Heart right ventricle (tissue), 16 donors: ENCODE measurements around the gene AGBL1. TPM values are rescaled to one million over a fixed set of nuclear protein-coding genes. Genes with fewer than 3 reads are reported as not detected.

Experiments
- ATAC-seq, 8 donors: fragments of 200-7000 bp; cut with Tn5 transposase; one replicate each; pipeline ENCODE4 v1.9.1; 2020; ENCODE audit warnings: mild to moderate bottlenecking in 8 of 8, moderate library complexity in 8 of 8, moderate number of reproducible peaks in 1 of 8
- DNase-seq, 2 donors: peaks; one replicate each; pipeline ENCODE4 v3.0.0-alpha.2; 2020
- H3K27ac ChIP-seq, 10 donors: fragments of 200-600 bp; sonication (generic) in 2 of 10; one replicate each; pipeline versions ENCODE4 v1.5.0 to v1.8.0; 2020 to 2022; ENCODE audit warnings: mild to moderate bottlenecking in 3 of 10
- H3K27me3 ChIP-seq, 7 donors: fragments of 200-600 bp; one replicate each; pipeline ENCODE4 v1.8.0; 2021 to 2022; ENCODE audit warnings: mild to moderate bottlenecking in 2 of 7
- H3K36me3 ChIP-seq, 9 donors: fragments of 200-600 bp; sonication (generic) in 1 of 9; one replicate each; pipeline versions ENCODE4 v1.5.0 to v1.8.0; 2020 to 2022; ENCODE audit warnings: mild to moderate bottlenecking in 2 of 9
- H3K4me1 ChIP-seq, 9 donors: fragments of 200-600 bp; sonication (generic) in 1 of 9; one replicate each; pipeline versions ENCODE4 v1.5.0 to v1.8.0; 2020 to 2022; ENCODE audit warnings: mild to moderate bottlenecking in 4 of 9
- H3K4me3 ChIP-seq, 10 donors: fragments of 200-600 bp; sonication (generic) in 2 of 10; one replicate each; pipeline versions ENCODE4 v1.5.0 to v1.8.0; 2020 to 2022; ENCODE audit warnings: mild to moderate bottlenecking in 7 of 10, moderate library complexity in 2 of 10
- H3K9me3 ChIP-seq, 11 donors: fragments of 200-600 bp in 10 of 11; sonication (generic) in 2 of 11; one replicate each; pipeline versions ENCODE4 v1.5.0 to v1.8.0; 2013 to 2022; ENCODE audit warnings: mild to moderate bottlenecking in 2 of 11, control low read depth in 1 of 11, moderate library complexity in 1 of 11
- CTCF ChIP-seq, 9 donors: fragments of 200-600 bp; sonication (generic) in 2 of 9; IDR thresholded peaks; one replicate each; pipeline versions ENCODE4 v1.5.0 to v1.8.0; 2021 to 2022; ENCODE audit warnings: antibody characterized with exemption in 9 of 9, mild to moderate bottlenecking in 5 of 9, moderate library complexity in 1 of 9
- WGBS, 2 donors: extraction: QIAGEN DNeasy Blood & Tissue Kit; methylation state at CpG; one replicate each; pipeline ENCODE4 v1.1.7; 2013; ENCODE audit warnings: inconsistent platforms in 1 of 2; 5-methylcytosine and 5-hydroxymethylcytosine counted together
- intact Hi-C, 10 donors: fragments of 100-400 bp; cut with DNase I; formaldehyde crosslinking; loops; one replicate each; pipeline versions ENCODE4 v1.11.1 to v1.14.2; 2022
- polyA plus RNA-seq, 2 donors: library from polyadenylated mRNA; stranded (reverse); fragments of 200-250 nt; gene quantifications; one replicate each; pipeline ENCODE4 v1.2.3, GENCODE V29; 2013
- total RNA-seq, 10 donors: library from RNA; stranded (reverse); fragmentation: NEBNext Ultra II Directional in 3 of 10; extraction: Animal tissue kit (Norgen Biotek cat#: 25700) in 3 of 10; gene quantifications; one replicate each; pipeline versions ENCODE4 v1.2.1 to v1.2.4, GENCODE V29; 2021 to 2023
- donor health status: Arrhythmogenic right ventricular cardiomyopathy.
- donor health status: ischemic (EF 13 %, LVEDD 7.1; RV severe dilation, severe dysfunction).
- donor health status: healthy with polysubstance abuse.
- donor health status: DM: no; HTN: yes; CAD: no.
- donor health status: DM: no; HTN: no; CAD: no.
- donor health status: ischemic (EF 25% LVEDD 6.9; RV normal size, moderate dysfunction).
- donor health status: ischemic (EF 25% LVEDD 5.7; RV mildly dilated, moderate dysfunction).
- donor health status: healthy.
- donor health status: DM: yes; HTN: yes; CAD: no.
- donor health status: Ischemic cardiomyopathy.
- donor health status: ischemic (EF 35%, LVEDD 5.7; RV mildly dilated, moderate dysfunction).
- donor health status: nonischemic (EF 11% LVEDD 7.7; RV severe dilation, severe dysfunction).
- donor health status: DM: yes; HTN: yes; CAD: no.
- donor health status: PGD.
- donor health status: ischemic (EF 29% LVEDD 5.4; RV normal size, mild dysfunction).
- donor health status: nonischemic (EF 23%, LVEDD 6.1; RV moderate dilation, normal function).

AGBL1 gene
- total and polyA plus RNA-seq, 12 donors, result 0.02 to 0.13 (median 0.09) TPM; not detected in 7

GRCh38 chr15:86837294-86838061 is 757.8 kb downstream of the AGBL1 start:
- H3K9me3 ChIP-seq, result no peaks in the 10 kb centered on the region
- DNase-seq, result no peak
- 29 to 52% methylated on average over 4 of the region's 4 CpGs for WGBS, 2 donors
- H3K36me3 ChIP-seq, result no peaks in the 10 kb centered on the region
- H3K27me3 ChIP-seq, result no peaks in the 10 kb centered on the region
- intact Hi-C loops, result loop anchor here in 1 of 10 donors (10.0 kb wide), 1 partner anchor 57 kb away; no protein-coding TSS in a partner anchor
- peak in 5 of 8 donors; percentile 7 to 72 (median 57) for ATAC-seq
- H3K4me3 ChIP-seq, result no peak overlapping the region
- H3K27ac ChIP-seq, result peak overlapping the region in 2 of 10 donors; percentile 13 to 32
- no peak for TF ChIP-seq CTCF (IDR thresholded peaks at IDR 0.05)
- peaks cover 0 to 42% (median 18%) of the 10 kb centered on the region in 9 donors for H3K4me1 ChIP-seq

- Histone ChIP-seq H3K4me3 (no peak overlapping the region), H3K9me3 (no peaks in the 10 kb centered on the region), H3K27me3 (no peaks in the 10 kb centered on the region), H3K27ac (no peak overlapping the region), H3K36me3 (no peaks in the 10 kb centered on the region), H3K4me1 (peaks cover 0 to 34% (median 18%) of the 10 kb centered on the region in 9 donors)
- TF ChIP-seq CTCF (IDR thresholded peaks at IDR 0.05), result no peak
- no peak for ATAC-seq
- no peak for DNase-seq
- intact Hi-C loops, result loop anchor here in 1 of 10 donors (10.0 kb wide), 1 partner anchor 55 kb away; no protein-coding TSS in a partner anchor
- WGBS, 2 donors, result 78 to 86% methylated on average over 3 of the region's 3 CpGs
These were observed 759.8 kb downstream of the AGBL1 start for GRCh38 chr15:86839502-86839901.

- DNase-seq (no peak), ATAC-seq (no peak)
- H3K27me3 ChIP-seq, result no peaks in the 10 kb centered on the region
- H3K27ac ChIP-seq, result no peak overlapping the region
- intact Hi-C loops, result loop anchor here in 1 of 10 donors (10.0 kb wide), 1 partner anchor 634 kb away; no protein-coding TSS in a partner anchor
- H3K4me3 ChIP-seq, result no peak overlapping the region
- peaks cover 0 to 23% (median 12%) of the 10 kb centered on the region in 9 donors for H3K4me1 ChIP-seq
- no peaks in the 10 kb centered on the region for H3K36me3 ChIP-seq
- TF ChIP-seq CTCF (IDR thresholded peaks at IDR 0.05), result no peak
- H3K9me3 ChIP-seq, result peaks cover 0 to 12% (median 0%) of the 10 kb centered on the region in 11 donors
- 23 to 27% methylated on average over 2 of the region's 2 CpGs for WGBS, 2 donors
These were observed 761.3 kb downstream of the AGBL1 start for GRCh38 chr15:86840996-86841395.

GRCh38 chr15:86842199-86842598 is 762.5 kb downstream of the AGBL1 start:
- Histone ChIP-seq H3K27ac (no peak overlapping the region), H3K36me3 (no peaks in the 10 kb centered on the region), H3K4me3 (no peak overlapping the region), H3K4me1 (peaks cover 0 to 12% (median 3%) of the 10 kb centered on the region in 9 donors), H3K9me3 (peaks cover 0 to 24% (median 0%) of the 10 kb centered on the region in 11 donors), H3K27me3 (no peaks in the 10 kb centered on the region)
- 86 to 93% methylated on average over 1 of the region's 1 CpG for WGBS, 2 donors
- no peak for ATAC-seq
- intact Hi-C loops, result loop anchor here in 1 of 10 donors (10.0 kb wide), 1 partner anchor 633 kb away; no protein-coding TSS in a partner anchor
- TF ChIP-seq CTCF (IDR thresholded peaks at IDR 0.05), result no peak
- DNase-seq, result no peak
